Cardiac fibroblast (primary cell): ENCODE results near the gene COPS6.

ENCODE experiments used
- DNase-seq, 2 donors: peaks; one replicate each; pipeline versions ENCODE4 v3.0.0 to v3.0.0-alpha.2; 2010; ENCODE audit warnings: low read depth in 2 of 2
- H3K4me3 ChIP-seq, 2 donors: replicated peaks in 1 of 2; 1 replicate in 1 of 2; 2 replicates in 1 of 2; pipeline ENCODE4 v1.5.1; 2011; ENCODE audit warnings: low read depth in 2 of 2, low read length in 2 of 2, mild to moderate bottlenecking in 2 of 2, moderate library complexity in 1 of 2
- CTCF ChIP-seq: IDR thresholded peaks from one replicate; pipeline ENCODE4 v1.5.1; 2011; ENCODE audit warnings: low read depth, mild to moderate bottlenecking, low read length, inconsistent platforms

COPS6 gene

GRCh38 chr7:100053215-100053614 is 35.6 kb upstream of the COPS6 start:
- peak; percentile 73 to 89 for DNase-seq
- TF ChIP-seq CTCF = peak; percentile 13
- no peak overlapping the region for H3K4me3 ChIP-seq

GRCh38 chr7:100057006-100057405 is 31.8 kb upstream of the COPS6 start:
- DNase-seq = no peak
- no peak overlapping the region for H3K4me3 ChIP-seq
- no peak for TF ChIP-seq CTCF

GRCh38 chr7:100059251-100059739 is 29.5 kb upstream of the COPS6 start:
- no peak for TF ChIP-seq CTCF
- DNase-seq = no peak

GRCh38 chr7:100061518-100062193 is 27.1 kb upstream of the COPS6 start:
- no peak for DNase-seq
- no peak overlapping the region for H3K4me3 ChIP-seq
- TF ChIP-seq CTCF = no peak

More at GRCh38 chr7:100059251-100059739, 29.5 kb upstream of the COPS6 start:
- no peak overlapping the region for H3K4me3 ChIP-seq

- no peak for TF ChIP-seq CTCF
- no peak for DNase-seq
- no peak overlapping the region for H3K4me3 ChIP-seq
These were observed 25.4 kb upstream of the COPS6 start for GRCh38 chr7:100063376-100063775.

GRCh38 chr7:100064162-100064561 is 24.6 kb upstream of the COPS6 start:
- DNase-seq = no peak
- no peak for TF ChIP-seq CTCF
- H3K4me3 ChIP-seq = no peak overlapping the region
